ENCODE data around the gene IRS2.
"Not testable (repeated sequence)": the region's sequence is repeated elsewhere in the genome, so short reads cannot be mapped to it uniquely, and the experiment has no call there.

The IRS2 gene, protein sequence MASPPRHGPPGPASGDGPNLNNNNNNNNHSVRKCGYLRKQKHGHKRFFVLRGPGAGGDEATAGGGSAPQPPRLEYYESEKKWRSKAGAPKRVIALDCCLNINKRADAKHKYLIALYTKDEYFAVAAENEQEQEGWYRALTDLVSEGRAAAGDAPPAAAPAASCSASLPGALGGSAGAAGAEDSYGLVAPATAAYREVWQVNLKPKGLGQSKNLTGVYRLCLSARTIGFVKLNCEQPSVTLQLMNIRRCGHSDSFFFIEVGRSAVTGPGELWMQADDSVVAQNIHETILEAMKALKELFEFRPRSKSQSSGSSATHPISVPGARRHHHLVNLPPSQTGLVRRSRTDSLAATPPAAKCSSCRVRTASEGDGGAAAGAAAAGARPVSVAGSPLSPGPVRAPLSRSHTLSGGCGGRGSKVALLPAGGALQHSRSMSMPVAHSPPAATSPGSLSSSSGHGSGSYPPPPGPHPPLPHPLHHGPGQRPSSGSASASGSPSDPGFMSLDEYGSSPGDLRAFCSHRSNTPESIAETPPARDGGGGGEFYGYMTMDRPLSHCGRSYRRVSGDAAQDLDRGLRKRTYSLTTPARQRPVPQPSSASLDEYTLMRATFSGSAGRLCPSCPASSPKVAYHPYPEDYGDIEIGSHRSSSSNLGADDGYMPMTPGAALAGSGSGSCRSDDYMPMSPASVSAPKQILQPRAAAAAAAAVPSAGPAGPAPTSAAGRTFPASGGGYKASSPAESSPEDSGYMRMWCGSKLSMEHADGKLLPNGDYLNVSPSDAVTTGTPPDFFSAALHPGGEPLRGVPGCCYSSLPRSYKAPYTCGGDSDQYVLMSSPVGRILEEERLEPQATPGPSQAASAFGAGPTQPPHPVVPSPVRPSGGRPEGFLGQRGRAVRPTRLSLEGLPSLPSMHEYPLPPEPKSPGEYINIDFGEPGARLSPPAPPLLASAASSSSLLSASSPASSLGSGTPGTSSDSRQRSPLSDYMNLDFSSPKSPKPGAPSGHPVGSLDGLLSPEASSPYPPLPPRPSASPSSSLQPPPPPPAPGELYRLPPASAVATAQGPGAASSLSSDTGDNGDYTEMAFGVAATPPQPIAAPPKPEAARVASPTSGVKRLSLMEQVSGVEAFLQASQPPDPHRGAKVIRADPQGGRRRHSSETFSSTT (N-terminal part only)

DNA sequence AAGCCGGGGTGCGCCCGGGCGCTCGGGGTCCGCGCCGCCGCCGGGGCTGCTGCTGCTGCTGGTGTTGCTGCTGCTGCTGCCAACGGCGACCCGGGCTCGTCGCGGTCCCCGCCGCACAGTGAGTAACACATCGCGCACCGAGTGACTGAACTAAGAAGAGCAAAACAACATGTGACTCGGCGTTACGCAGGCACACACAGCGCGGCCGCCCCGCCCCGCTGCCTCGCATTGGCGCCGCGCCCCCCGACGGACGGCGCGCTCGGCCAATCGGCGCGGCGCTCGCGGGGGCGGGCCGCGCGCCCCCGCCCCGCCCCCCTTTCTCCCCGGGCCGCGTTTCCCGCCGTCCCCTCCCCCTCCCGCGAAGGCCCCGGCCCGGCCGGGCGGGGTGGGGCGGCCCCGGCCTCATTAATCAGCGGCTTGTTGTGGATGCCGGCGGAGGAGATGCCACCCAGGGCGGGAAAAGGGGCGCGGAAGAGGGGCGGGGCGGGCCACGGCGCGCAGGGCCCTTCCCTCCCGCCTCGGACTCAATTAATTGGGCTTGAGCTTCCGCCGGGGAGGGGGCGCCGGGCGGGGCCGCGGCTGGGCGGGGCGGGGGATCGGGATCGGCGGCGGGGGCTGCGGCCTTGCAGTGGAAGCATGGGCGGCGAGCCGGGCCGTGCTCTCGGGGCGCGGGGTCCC lies at the start of gene IRS2:
Gene IRS2, minus strand, starts transcription at position 127 of the 678 bp plus-strand sequence. CDS start 530 bp downstream, outside the sequence.
- peak; percentile 92 for DNase-seq

- DNase-seq: no peak
Observed at GRCh38 chr13:109834973-109835720, 48.8 kb upstream of the IRS2 start.

- DNase-seq: no peak
Observed at GRCh38 chr13:109833940-109834339, 47.6 kb upstream of the IRS2 start.

- DNase-seq: no peak
Observed at GRCh38 chr13:109833071-109833470, 46.7 kb upstream of the IRS2 start.

GRCh38 chr13:109828591-109829316 lies 42.4 kb upstream of the IRS2 start:
- DNase-seq: not testable (repeated sequence)

GRCh38 chr13:109823201-109823600 lies 36.8 kb upstream of the IRS2 start:
- not testable (repeated sequence) for DNase-seq

- DNase-seq: no peak
Observed at GRCh38 chr13:109821103-109821502, 34.7 kb upstream of the IRS2 start.

DNA sequence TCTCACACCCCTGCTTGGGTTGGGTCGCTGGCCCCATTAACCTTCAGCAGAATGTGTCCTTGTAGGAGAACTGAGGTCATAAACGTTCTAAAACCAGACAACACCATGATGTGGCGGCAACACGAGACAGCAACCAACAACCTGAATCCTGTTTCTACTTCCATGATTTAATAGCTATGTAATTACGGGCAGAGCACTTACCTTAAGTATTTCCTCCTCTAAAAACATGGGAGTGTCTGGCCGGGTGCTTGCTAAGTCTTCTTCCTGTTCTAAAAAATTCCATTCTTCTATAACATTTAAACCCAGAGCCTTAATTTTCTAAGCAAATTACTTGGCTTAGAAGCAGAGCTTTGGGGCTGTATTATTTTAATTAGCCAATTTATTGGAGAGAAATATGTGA lies 33.5 kb upstream of the IRS2 start:
- DNase-seq: no peak

GRCh38 chr13:109818886-109819285 lies 32.5 kb upstream of the IRS2 start:
- DNase-seq: no peak

- DNase-seq: no peak
Observed at GRCh38 chr13:109817591-109818535, 31.5 kb upstream of the IRS2 start.

GRCh38 chr13:109816808-109817203 lies 30.4 kb upstream of the IRS2 start:
- DNase-seq: no peak

- DNase-seq: no peak
Observed at GRCh38 chr13:109816112-109816807, 29.9 kb upstream of the IRS2 start.

DNA sequence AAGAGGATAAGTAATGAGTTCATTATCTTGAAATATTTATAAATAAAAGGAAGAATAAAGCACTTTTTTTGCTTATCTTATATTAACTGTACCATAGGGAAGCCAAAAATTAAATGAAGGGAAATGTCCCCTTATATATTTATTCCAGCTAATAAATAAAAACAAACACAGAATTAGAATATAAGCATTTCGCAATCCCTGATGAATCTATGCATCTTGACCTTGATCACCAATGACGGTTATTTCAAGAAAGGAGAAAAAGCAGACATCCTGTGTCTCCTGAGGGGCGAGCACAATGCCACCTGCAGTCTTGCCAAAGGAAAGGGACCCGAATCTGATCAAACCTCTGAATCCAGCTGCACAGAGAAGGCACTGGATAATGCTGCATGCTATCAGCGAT lies 29.3 kb upstream of the IRS2 start:
- DNase-seq: no peak

GRCh38 chr13:109813663-109814062 lies 27.3 kb upstream of the IRS2 start:
- no peak for DNase-seq

DNA sequence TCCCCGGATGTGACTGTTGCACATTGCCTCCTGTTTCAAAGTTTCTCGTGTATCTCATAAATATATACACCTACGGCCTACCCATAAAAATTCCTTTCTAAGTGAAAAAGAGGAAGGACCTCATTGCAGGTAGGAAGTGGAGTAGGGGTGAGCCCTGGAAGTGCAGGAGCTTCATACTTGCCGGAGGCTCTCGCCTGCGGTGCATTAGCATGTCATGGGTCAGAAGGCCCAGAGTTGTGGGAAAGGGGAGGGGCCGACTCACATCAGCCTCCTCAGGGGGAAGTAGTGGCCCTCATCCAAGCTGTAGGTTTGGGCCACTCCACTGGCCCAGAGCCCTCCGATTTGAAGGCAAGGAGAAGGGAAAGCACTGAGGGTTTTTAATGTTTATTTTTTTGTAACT lies 26.0 kb upstream of the IRS2 start:
- no peak for DNase-seq

DNA sequence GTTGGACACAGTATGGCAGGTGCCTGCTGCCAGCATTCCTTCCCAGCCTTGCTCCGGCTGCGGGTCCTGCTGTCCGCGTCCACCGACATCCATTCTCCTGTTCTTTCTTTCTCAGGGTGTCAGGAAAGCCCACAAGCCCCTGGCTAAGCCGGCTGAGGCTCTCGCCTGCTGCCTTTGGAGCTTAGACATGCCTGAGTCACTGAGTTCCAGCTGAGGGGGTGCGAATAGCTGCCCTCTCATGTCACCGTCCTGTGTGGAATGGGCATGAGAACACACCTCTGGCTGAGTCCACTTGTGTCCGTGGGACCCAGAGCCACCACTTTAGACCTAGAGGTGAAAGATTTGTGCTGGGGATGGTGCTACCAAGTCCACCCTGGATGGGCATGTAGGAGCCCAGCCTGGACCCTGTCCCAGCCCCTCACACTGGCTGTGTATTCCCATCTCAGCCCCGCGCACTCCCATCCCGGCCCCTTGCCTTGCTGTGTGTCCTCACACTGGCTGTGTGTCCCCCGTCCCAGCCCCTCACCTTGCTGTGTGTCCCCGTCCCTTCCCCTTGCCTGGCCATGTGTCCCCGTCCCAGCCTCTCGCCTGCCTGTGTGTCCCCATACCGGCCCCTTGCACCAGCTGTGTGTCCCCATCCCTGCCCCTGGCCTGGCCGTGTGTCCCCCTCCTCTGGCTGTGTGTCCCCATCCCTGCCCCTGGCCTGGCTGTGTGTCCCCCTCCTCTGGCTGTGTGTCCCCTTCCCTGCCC lies 24.6 kb upstream of the IRS2 start:
- DNase-seq: no peak

DNA sequence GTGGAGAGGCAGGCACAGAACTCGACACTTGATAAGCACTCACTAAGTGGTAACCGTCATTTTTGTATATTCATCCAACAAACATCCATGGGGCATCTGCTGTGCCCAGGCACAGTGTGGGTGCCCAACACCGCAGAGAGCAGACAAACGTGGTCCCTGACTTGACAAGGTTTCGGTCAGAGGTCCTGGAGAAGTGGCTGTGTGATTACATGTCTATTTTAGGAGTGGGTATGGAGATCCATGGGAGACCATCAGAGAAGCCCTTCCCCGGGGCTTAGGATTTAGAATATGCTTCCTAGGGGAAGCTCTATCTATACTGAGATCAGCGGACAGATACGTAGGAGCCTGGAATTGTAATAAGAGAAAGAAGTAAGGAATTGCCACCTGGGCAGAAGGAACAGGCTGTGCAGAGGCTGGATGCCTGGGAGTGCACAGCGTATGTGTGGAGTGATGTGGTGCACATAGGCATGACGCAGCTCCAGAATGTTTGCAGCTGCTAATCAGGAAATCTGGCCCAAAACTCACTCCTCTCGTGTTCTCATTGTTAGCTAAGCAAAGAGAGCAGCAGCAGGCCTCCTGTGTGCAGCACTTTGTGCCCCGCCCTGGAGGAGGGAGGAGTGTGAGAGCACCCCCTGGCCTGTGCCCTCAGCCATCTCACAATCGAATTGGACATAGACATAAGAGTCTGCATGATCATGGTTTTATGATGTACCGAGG lies 23.0 kb upstream of the IRS2 start:
- no peak for DNase-seq

- no peak for DNase-seq
Observed at GRCh38 chr13:109807345-109807744, 21.0 kb upstream of the IRS2 start.
